GM12892 (cell line): Measurements from ENCODE around the gene DNAJC13.

Experiments used
- POLR2A ChIP-seq: IDR thresholded peaks from 2 replicates; pipeline ENCODE4 v1.6.1; 2011; ENCODE audit warnings: low read depth, low read length, control low read depth
- POLR2AphosphoS5 ChIP-seq: IDR thresholded peaks from 2 replicates; pipeline ENCODE4 v1.6.1; 2011; ENCODE audit warnings: low read depth, low read length, control low read depth

GRCh38 chr3:132433121-132433520 lies 15.8 kb downstream of the DNAJC13 start:
- no peak for TF ChIP-seq POLR2A
- no peak for TF ChIP-seq POLR2AphosphoS5
